ENCODE data around the gene SEZ6.

The SEZ6 gene

GRCh38 chr17:28951991-28952975 lies 53.5 kb downstream of the SEZ6 start (continued):
- 0 out of 2 replicates have a peak, but pooled peaks have one; percentile 41 for TF ChIP-seq IKZF3 (tag by site-specific recombination; IDR thresholded peaks at IDR 0.05)
- TF ChIP-seq ZFHX2 (tag by site-specific recombination; conservative IDR thresholded peaks at IDR 0.05): peak; percentile 23; the same call in 1 of the 2 replicates
- TF ChIP-seq ZNF292 (tag by site-specific recombination; IDR thresholded peaks at IDR 0.05; ENCODE audit: borderline replicate concordance, low read depth): no peak
- peak; percentile 67 for TF ChIP-seq SP7 (tag by site-specific recombination; IDR thresholded peaks at IDR 0.05)
- no peak for TF ChIP-seq ZNF621 (tag by site-specific recombination; IDR thresholded peaks at IDR 0.05)
- TF ChIP-seq ZNF23 (tag by site-specific recombination; IDR thresholded peaks at IDR 0.05; ENCODE audit: borderline replicate concordance): no peak
- TF ChIP-seq PATZ1 (tag by site-specific recombination; IDR thresholded peaks at IDR 0.05): peak; percentile 45
- TF ChIP-seq ZNF571 (tag by site-specific recombination; IDR thresholded peaks at IDR 0.05): no peak
- TF ChIP-seq, protein P1, sequence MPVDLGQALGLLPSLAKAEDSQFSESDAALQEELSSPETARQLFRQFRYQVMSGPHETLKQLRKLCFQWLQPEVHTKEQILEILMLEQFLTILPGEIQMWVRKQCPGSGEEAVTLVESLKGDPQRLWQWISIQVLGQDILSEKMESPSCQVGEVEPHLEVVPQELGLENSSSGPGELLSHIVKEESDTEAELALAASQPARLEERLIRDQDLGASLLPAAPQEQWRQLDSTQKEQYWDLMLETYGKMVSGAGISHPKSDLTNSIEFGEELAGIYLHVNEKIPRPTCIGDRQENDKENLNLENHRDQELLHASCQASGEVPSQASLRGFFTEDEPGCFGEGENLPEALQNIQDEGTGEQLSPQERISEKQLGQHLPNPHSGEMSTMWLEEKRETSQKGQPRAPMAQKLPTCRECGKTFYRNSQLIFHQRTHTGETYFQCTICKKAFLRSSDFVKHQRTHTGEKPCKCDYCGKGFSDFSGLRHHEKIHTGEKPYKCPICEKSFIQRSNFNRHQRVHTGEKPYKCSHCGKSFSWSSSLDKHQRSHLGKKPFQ (tag by site-specific recombination; IDR thresholded peaks at IDR 0.05): no peak
- TF ChIP-seq ZNF202 (tag by site-specific recombination; IDR thresholded peaks at IDR 0.05; ENCODE audit: borderline replicate concordance): no peak
- no peak for TF ChIP-seq ZNF596 (tag by site-specific recombination; IDR thresholded peaks at IDR 0.05)
- peak; percentile 25; the same call in 1 of the 2 replicates for TF ChIP-seq ZNF561 (tag by site-specific recombination; IDR thresholded peaks at IDR 0.05; ENCODE audit: borderline replicate concordance)
- TF ChIP-seq, protein P2, sequence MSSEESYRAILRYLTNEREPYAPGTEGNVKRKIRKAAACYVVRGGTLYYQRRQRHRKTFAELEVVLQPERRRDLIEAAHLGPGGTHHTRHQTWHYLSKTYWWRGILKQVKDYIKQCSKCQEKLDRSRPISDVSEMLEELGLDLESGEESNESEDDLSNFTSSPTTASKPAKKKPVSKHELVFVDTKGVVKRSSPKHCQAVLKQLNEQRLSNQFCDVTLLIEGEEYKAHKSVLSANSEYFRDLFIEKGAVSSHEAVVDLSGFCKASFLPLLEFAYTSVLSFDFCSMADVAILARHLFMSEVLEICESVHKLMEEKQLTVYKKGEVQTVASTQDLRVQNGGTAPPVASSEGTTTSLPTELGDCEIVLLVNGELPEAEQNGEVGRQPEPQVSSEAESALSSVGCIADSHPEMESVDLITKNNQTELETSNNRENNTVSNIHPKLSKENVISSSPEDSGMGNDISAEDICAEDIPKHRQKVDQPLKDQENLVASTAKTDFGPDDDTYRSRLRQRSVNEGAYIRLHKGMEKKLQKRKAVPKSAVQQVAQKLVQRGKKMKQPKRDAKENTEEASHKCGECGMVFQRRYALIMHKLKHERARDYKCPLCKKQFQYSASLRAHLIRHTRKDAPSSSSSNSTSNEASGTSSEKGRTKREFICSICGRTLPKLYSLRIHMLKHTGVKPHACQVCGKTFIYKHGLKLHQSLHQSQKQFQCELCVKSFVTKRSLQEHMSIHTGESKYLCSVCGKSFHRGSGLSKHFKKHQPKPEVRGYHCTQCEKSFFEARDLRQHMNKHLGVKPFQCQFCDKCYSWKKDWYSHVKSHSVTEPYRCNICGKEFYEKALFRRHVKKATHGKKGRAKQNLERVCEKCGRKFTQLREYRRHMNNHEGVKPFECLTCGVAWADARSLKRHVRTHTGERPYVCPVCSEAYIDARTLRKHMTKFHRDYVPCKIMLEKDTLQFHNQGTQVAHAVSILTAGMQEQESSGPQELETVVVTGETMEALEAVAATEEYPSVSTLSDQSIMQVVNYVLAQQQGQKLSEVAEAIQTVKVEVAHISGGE (tag by site-specific recombination; conservative IDR thresholded peaks at IDR 0.05; ENCODE audit: low read depth): peak; percentile 96
- peak; percentile 26; the same call in 1 of the 2 replicates for TF ChIP-seq KLF9 (tag by site-specific recombination; IDR thresholded peaks at IDR 0.05; ENCODE audit: low read depth)
- TF ChIP-seq ZNF560 (tag by site-specific recombination; IDR thresholded peaks at IDR 0.05; ENCODE audit: borderline replicate concordance): no peak
- TF ChIP-seq ZNF391 (tag by site-specific recombination; IDR thresholded peaks at IDR 0.05; ENCODE audit: borderline replicate concordance, low read depth): no peak; the same call in 1 of the 2 replicates
- TF ChIP-seq REPIN1 (tag by site-specific recombination; IDR thresholded peaks at IDR 0.05; ENCODE audit: low read depth): no peak
- TF ChIP-seq, protein P3, sequence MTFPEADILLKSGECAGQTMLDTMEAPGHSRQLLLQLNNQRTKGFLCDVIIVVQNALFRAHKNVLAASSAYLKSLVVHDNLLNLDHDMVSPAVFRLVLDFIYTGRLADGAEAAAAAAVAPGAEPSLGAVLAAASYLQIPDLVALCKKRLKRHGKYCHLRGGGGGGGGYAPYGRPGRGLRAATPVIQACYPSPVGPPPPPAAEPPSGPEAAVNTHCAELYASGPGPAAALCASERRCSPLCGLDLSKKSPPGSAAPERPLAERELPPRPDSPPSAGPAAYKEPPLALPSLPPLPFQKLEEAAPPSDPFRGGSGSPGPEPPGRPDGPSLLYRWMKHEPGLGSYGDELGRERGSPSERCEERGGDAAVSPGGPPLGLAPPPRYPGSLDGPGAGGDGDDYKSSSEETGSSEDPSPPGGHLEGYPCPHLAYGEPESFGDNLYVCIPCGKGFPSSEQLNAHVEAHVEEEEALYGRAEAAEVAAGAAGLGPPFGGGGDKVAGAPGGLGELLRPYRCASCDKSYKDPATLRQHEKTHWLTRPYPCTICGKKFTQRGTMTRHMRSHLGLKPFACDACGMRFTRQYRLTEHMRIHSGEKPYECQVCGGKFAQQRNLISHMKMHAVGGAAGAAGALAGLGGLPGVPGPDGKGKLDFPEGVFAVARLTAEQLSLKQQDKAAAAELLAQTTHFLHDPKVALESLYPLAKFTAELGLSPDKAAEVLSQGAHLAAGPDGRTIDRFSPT (tag by site-specific recombination; IDR thresholded peaks at IDR 0.05): no peak
- TF ChIP-seq ZSCAN5A (tag by site-specific recombination; IDR thresholded peaks at IDR 0.05): no peak
- TF ChIP-seq ZNF174 (tag by site-specific recombination; IDR thresholded peaks at IDR 0.05): no peak
- TF ChIP-seq PRDM1 (tag by site-specific recombination; IDR thresholded peaks at IDR 0.05): 0 out of 2 replicates have a peak, but pooled peaks have one; percentile 51
- no peak for TF ChIP-seq ZNF112 (tag by site-specific recombination; IDR thresholded peaks at IDR 0.05)
- TF ChIP-seq ZNF777 (tag by site-specific recombination; IDR thresholded peaks at IDR 0.05; ENCODE audit: borderline replicate concordance): no peak
